ENCODE data around the gene TTLL13. TPM values are rescaled to one million over a fixed set of nuclear protein-coding genes. Genes with fewer than 3 reads are reported as not detected.

Gene TTLL13
- total RNA-seq, 1 donor from 2014 or later: not detected

DNA sequence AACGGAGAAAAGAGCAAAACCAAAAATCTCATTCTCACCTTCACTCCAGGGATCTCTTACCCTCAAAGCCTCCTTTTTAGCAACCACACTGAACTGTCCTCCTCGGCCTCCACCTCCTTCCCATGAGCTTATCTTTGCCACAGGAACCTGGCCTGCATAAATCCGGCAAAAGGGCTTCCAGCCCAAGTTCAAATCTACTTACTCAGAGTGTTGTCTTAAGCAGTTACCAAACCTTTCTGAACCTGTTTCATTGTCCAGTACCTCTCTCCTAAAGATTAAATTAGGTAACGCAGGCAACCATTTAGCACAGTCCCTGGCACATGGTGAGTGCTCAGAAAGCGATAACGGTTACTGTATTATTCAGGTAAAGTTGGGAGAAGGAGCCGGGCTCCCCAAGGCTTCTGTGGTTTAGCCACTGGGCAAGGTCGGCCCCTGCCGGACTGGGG lies 16.4 kb upstream of the TTLL13 start:
- H3K4me3 Mint-ChIP-seq: peak overlapping the region; percentile 84
- Histone ChIP-seq H3K4me2 (peak overlapping the region; percentile 98), H4K20me1 (ENCODE audit: low read depth) (peaks cover 7% of the 10 kb centered on the region), H3K79me2 (ENCODE audit: low read depth) (no peaks in the 10 kb centered on the region), H3K4me1 (no peaks in the 10 kb centered on the region), H3K36me3 (no peaks in the 10 kb centered on the region), H2AFZ (replicated peaks) (peak overlapping the region; percentile 89), H3K4me3 (peak overlapping the region; percentile 91), H3K9ac (no peak overlapping the region), H3F3A (ENCODE audit: low read depth) (peaks cover 6% of the 10 kb centered on the region), H3K27ac (no peak overlapping the region), H3K9me3 (ENCODE audit: low read depth) (no peaks in the 10 kb centered on the region), H3K27me3 (peaks cover 11% of the 10 kb centered on the region)
- peaks cover 3% of the 10 kb centered on the region for H3K27me3 Mint-ChIP-seq (ENCODE audit: insufficient read depth, low read depth)
- no peaks in the 10 kb centered on the region for H3K9me3 Mint-ChIP-seq
- no peak overlapping the region for H3K27ac Mint-ChIP-seq
- H3K4me1 Mint-ChIP-seq: peaks cover 17% of the 10 kb centered on the region
- no peak for DNase-seq (ENCODE audit: low spot score)
- peaks cover 9% of the 10 kb centered on the region for H3K36me3 Mint-ChIP-seq
- TF ChIP-seq EZH2 (IDR thresholded peaks at IDR 0.05) (no peak), EZH2phosphoT487 (IDR thresholded peaks at IDR 0.05) (no peak)
- TF ChIP-seq, protein P1, sequence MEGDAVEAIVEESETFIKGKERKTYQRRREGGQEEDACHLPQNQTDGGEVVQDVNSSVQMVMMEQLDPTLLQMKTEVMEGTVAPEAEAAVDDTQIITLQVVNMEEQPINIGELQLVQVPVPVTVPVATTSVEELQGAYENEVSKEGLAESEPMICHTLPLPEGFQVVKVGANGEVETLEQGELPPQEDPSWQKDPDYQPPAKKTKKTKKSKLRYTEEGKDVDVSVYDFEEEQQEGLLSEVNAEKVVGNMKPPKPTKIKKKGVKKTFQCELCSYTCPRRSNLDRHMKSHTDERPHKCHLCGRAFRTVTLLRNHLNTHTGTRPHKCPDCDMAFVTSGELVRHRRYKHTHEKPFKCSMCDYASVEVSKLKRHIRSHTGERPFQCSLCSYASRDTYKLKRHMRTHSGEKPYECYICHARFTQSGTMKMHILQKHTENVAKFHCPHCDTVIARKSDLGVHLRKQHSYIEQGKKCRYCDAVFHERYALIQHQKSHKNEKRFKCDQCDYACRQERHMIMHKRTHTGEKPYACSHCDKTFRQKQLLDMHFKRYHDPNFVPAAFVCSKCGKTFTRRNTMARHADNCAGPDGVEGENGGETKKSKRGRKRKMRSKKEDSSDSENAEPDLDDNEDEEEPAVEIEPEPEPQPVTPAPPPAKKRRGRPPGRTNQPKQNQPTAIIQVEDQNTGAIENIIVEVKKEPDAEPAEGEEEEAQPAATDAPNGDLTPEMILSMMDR (IDR thresholded peaks at IDR 0.05): no peak

DNA sequence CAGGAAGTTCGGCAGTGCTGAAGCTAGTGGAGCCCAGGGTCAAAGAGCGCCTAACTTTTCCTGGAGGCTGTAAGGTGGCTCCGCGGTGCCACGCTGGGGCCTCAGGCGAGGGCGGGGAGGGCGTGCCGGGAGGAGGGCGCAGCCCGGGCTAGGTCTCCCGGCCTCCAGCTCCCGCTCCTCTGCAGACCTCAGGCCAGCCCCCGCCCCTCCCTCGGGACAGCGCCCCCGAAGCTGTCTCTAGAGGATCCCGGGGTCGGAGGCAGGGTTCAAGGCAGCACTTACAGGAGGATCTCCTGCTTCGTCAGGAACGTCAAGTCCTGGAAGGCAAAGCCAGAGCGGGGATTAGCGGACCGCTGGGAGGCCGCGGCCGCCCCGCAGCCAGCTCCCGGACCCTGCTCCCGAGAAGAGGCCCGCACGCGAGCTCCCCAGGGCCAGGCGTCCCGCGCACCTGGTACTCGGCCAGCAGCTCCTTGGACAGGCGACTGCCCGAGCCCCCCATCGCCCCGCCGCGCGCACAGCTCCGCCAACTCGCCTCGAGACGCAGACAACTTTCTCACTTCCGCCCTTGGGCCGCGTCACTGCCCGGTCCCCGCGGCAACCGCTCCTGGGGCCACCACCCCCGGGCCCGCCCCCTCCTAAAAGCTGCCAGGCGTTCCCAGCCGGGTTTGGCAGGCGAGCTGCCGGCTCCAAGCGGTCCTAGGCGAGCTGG lies 15.8 kb upstream of the TTLL13 start, which contains the start of gene CIB1:
TSS of gene CIB1 (minus strand) at position 555 of the 709 bp plus-strand sequence. CDS start at position 499, 56 bp downstream.
- H3K27ac ChIP-seq: no peak within 1 kb of the TSS
- H4K20me1 ChIP-seq (ENCODE audit: low read depth): peaks cover 7% of the 10 kb centered on the region
- peaks cover 3% of the 10 kb centered on the region for H3K27me3 Mint-ChIP-seq (ENCODE audit: insufficient read depth, low read depth)
- H3K4me3 ChIP-seq: peak within 1 kb of the TSS; percentile 91
- H3K27me3 ChIP-seq: peaks cover 11% of the 10 kb centered on the region
- H3K9me3 ChIP-seq (ENCODE audit: low read depth): no peaks in the 10 kb centered on the region
- peaks cover 13% of the 10 kb centered on the region for H3K36me3 Mint-ChIP-seq
- TF ChIP-seq, protein P1 (IDR thresholded peaks at IDR 0.05): peak; percentile 54
- TF ChIP-seq EZH2 (IDR thresholded peaks at IDR 0.05) (peak; percentile 50), EZH2phosphoT487 (IDR thresholded peaks at IDR 0.05) (peak; percentile 31)
- H3K9me3 Mint-ChIP-seq: no peaks in the 10 kb centered on the region
- no peak within 1 kb of the TSS for H3K27ac Mint-ChIP-seq
- peaks cover 6% of the 10 kb centered on the region for H3F3A ChIP-seq (ENCODE audit: low read depth)
- peak within 1 kb of the TSS; percentile 85 for H3K4me3 Mint-ChIP-seq
- H3K9ac ChIP-seq: no peak within 1 kb of the TSS
- H3K36me3 ChIP-seq: no peaks in the 10 kb centered on the region
- peaks cover 17% of the 10 kb centered on the region for H3K4me1 Mint-ChIP-seq
- H2AFZ ChIP-seq (replicated peaks): peak within 1 kb of the TSS; percentile 89
- H3K79me2 ChIP-seq (ENCODE audit: low read depth): no peaks in the 10 kb centered on the region
- no peaks in the 10 kb centered on the region for H3K4me1 ChIP-seq
- peak; percentile 97 for DNase-seq (ENCODE audit: low spot score)
- H3K4me2 ChIP-seq: peak within 1 kb of the TSS; percentile 98

DNA sequence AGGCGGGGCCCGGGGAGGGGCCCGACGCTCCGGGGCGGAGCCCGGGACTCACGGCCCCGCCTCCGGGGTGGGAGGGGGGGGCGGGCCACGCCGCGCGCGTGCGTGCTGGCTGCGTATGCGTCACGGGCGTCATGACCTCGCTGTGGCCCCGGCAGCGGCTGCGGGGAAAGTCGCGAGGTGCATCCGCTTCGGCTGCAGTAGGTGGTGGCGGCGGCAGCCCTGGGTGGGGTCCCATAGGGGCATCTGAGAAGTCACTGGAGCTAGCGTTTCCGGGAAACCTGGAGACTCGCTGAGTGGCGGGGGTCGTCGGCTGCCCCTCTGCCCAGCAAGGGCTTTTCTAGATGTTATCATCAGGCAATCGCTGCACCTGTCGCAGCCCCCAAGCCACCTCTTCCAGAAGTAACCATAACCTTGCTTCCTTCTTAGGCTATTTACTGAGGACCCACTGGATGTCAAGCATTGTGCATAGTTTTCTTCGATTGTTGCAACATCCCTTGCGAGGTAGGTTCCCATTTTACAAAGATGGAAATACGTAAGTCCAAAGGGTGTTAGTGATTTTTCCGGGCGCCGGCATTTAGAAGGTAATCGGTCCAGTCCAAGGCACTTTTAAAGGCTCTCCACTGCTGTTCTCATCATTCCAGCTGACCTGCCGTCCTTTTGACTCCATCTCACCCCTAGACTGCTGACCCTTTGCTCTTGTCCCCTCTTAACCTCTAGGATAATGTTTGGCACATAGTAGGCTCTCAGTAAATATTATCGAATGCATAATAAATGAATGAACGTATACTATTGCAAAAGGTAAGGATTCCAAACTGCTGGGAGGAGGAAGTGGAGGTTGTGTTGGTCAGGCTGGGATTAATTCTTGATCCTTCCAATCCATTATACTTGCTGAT lies 15.0 kb upstream of the TTLL13 start, which contains the start of gene GDPGP1:
TSS of gene GDPGP1 (plus strand) at position 114 of the 893 bp plus-strand sequence. CDS start 6,700 bp downstream, outside the sequence.
- peak within 1 kb of the TSS; percentile 98 for H3K4me2 ChIP-seq
- no peaks in the 10 kb centered on the region for H3K9me3 ChIP-seq (ENCODE audit: low read depth)
- H3K27me3 Mint-ChIP-seq (ENCODE audit: insufficient read depth, low read depth): peaks cover 3% of the 10 kb centered on the region
- no peak within 1 kb of the TSS for H3K9ac ChIP-seq
- H3K79me2 ChIP-seq (ENCODE audit: low read depth): no peaks in the 10 kb centered on the region
- peak within 1 kb of the TSS; percentile 89 for H2AFZ ChIP-seq (replicated peaks)
- H3K27ac ChIP-seq: no peak within 1 kb of the TSS
- DNase-seq (ENCODE audit: low spot score): no peak
- H3K4me1 Mint-ChIP-seq: peaks cover 17% of the 10 kb centered on the region
- peak; percentile 5 for TF ChIP-seq EZH2phosphoT487 (IDR thresholded peaks at IDR 0.05)
- TF ChIP-seq, protein P1 (IDR thresholded peaks at IDR 0.05): no peak
- no peaks in the 10 kb centered on the region for H3K36me3 ChIP-seq
- H3K27ac Mint-ChIP-seq: no peak within 1 kb of the TSS
- peaks cover 7% of the 10 kb centered on the region for H4K20me1 ChIP-seq (ENCODE audit: low read depth)
- peaks cover 9% of the 10 kb centered on the region for H3K36me3 Mint-ChIP-seq
- peak within 1 kb of the TSS; percentile 91 for H3K4me3 ChIP-seq
- H3K27me3 ChIP-seq: peaks cover 11% of the 10 kb centered on the region
- peaks cover 6% of the 10 kb centered on the region for H3F3A ChIP-seq (ENCODE audit: low read depth)
- H3K4me3 Mint-ChIP-seq: peak within 1 kb of the TSS; percentile 85
- H3K9me3 Mint-ChIP-seq: no peaks in the 10 kb centered on the region
- H3K4me1 ChIP-seq: no peaks in the 10 kb centered on the region
